GM23338 (cell line): Measurements from ENCODE around the gene CEBPE. TPM values are rescaled to one million over a fixed set of nuclear protein-coding genes. Genes with fewer than 3 reads are reported as not detected.

Experiments used
- ATAC-seq: fragments of 200-7000 bp; cut with Tn5 transposase; 3 replicates; pipeline ENCODE4 v1.9.1; 2020
- DNase-seq: peaks from one replicate; pipeline ENCODE4 v3.0.0-alpha.2; 2015; ENCODE audit warnings: low spot score
- H2AFZ ChIP-seq: fragments of 200-600 bp; sonication (generic); 2 replicates; pipeline ENCODE4 v1.8.0; 2016; ENCODE audit warnings: antibody characterized with exemption, mild to moderate bottlenecking, moderate library complexity
- H3F3A ChIP-seq: fragments of 200-600 bp; sonication (generic); replicated peaks from 2 replicates; pipeline ENCODE4 v1.8.0; 2017; ENCODE audit warnings: antibody characterized with exemption, mixed run types, low read depth
- H3K27ac ChIP-seq: fragments of 200-600 bp; sonication (generic); 2 replicates; pipeline ENCODE4 v1.6.1; 2016; ENCODE audit warnings: low read depth
- H3K27me3 ChIP-seq: fragments of 200-600 bp; sonication (generic); 2 replicates; pipeline ENCODE4 v1.8.0; 2016; ENCODE audit warnings: mild to moderate bottlenecking, mixed run types, moderate library complexity; ENCODE audit not compliant: insufficient read depth
- H3K36me3 ChIP-seq: fragments of 200-600 bp; sonication (generic); 2 replicates; pipeline ENCODE4 v1.8.0; 2016; ENCODE audit warnings: mild to moderate bottlenecking; ENCODE audit not compliant: insufficient read depth
- H3K4me1 ChIP-seq: fragments of 200-600 bp; sonication (generic); 2 replicates; pipeline ENCODE4 v1.8.0; 2016; ENCODE audit warnings: mild to moderate bottlenecking, moderate library complexity; ENCODE audit not compliant: insufficient read depth
- H3K4me2 ChIP-seq: fragments of 200-600 bp; sonication (generic); 2 replicates; pipeline ENCODE4 v1.7.1; 2017; ENCODE audit warnings: mixed run types
- H3K4me3 ChIP-seq: fragments of 200-600 bp; sonication (generic); 2 replicates; pipeline ENCODE4 v1.6.1; 2016; ENCODE audit warnings: mixed run types
- H3K79me2 ChIP-seq: fragments of 200-600 bp; sonication (generic); replicated peaks from 2 replicates; pipeline ENCODE4 v1.8.0; 2017; ENCODE audit warnings: mild to moderate bottlenecking; ENCODE audit not compliant: insufficient read depth
- H3K9me2 ChIP-seq: fragments of 200-600 bp; sonication (generic); 2 replicates; pipeline ENCODE4 v1.8.0; 2017; ENCODE audit not compliant: insufficient read depth
- H4K20me1 ChIP-seq: fragments of 200-600 bp; sonication (generic); replicated peaks from 2 replicates; pipeline ENCODE4 v1.8.0; 2017; ENCODE audit warnings: mild to moderate bottlenecking; ENCODE audit not compliant: insufficient read depth
- H3K27ac Mint-ChIP-seq: 2 replicates; pipeline ENCODE4 v1.8.0; 2020; ENCODE audit warnings: inconsistent platforms, mild to moderate bottlenecking, moderate library complexity, mixed read lengths
- H3K27me3 Mint-ChIP-seq: 3 replicates; pipeline ENCODE4 v1.8.0; 2022; ENCODE audit warnings: low read depth, mild to moderate bottlenecking, moderate library complexity, mixed read lengths, inconsistent platforms; ENCODE audit not compliant: insufficient read depth, poor library complexity
- H3K36me3 Mint-ChIP-seq: 3 replicates; pipeline ENCODE4 v1.8.0; 2021; ENCODE audit warnings: low read depth, mild to moderate bottlenecking, inconsistent platforms, moderate library complexity, mixed read lengths
- H3K4me1 Mint-ChIP-seq: 3 replicates; pipeline ENCODE4 v1.8.0; 2020; ENCODE audit warnings: mild to moderate bottlenecking, inconsistent platforms, mixed read lengths
- H3K4me3 Mint-ChIP-seq: 3 replicates; pipeline ENCODE4 v1.8.0; 2021; ENCODE audit warnings: moderate library complexity, mild to moderate bottlenecking, inconsistent platforms, mixed read lengths
- H3K9me3 Mint-ChIP-seq: 3 replicates; pipeline ENCODE4 v1.8.0; 2020; ENCODE audit warnings: moderate library complexity, mild to moderate bottlenecking, inconsistent platforms, mixed read lengths
- CREB1 ChIP-seq: fragments of 250-450 bp; sonication (Bioruptor Pico); IDR thresholded peaks from 2 replicates; pipeline ENCODE4 v1.5.0; 2020; ENCODE audit warnings: low read depth, mild to moderate bottlenecking, moderate library complexity
- CTCF ChIP-seq, 2 experiments: fragments of 200-600 bp in 1 of 2; sonication (generic) in 1 of 2; conservative IDR thresholded peaks; 2 replicates each; pipeline versions ENCODE4 v1.5.1 to v1.6.1; 2016 to 2017; ENCODE audit warnings: antibody characterized with exemption in 2 of 2, low read depth in 2 of 2, mild to moderate bottlenecking in 2 of 2, moderate library complexity in 1 of 2
- EZH2 ChIP-seq: fragments of 200-600 bp; sonication (generic); IDR thresholded peaks from one replicate; pipeline ENCODE4 v1.8.0; 2017; ENCODE audit warnings: antibody characterized with exemption, mild to moderate bottlenecking, low read depth; ENCODE audit not compliant: unreplicated experiment
- EZH2phosphoT487 ChIP-seq: fragments of 200-600 bp; sonication (generic); IDR thresholded peaks from one replicate; pipeline ENCODE4 v1.8.1; 2018; ENCODE audit warnings: antibody characterized with exemption; ENCODE audit not compliant: unreplicated experiment
- POLR2AphosphoS5 ChIP-seq: IDR thresholded peaks from 2 replicates; pipeline ENCODE4 v1.6.1; 2016; ENCODE audit warnings: antibody characterized with exemption, low read depth
- REST ChIP-seq: IDR thresholded peaks from one replicate; pipeline ENCODE4 v1.6.1; 2018; ENCODE audit warnings: antibody characterized with exemption; ENCODE audit not compliant: unreplicated experiment
- STAT1 ChIP-seq: IDR thresholded peaks from one replicate; pipeline ENCODE4 v1.6.1; 2016; ENCODE audit warnings: antibody characterized with exemption; ENCODE audit not compliant: unreplicated experiment
- ZNF114 ChIP-seq: fragments of 250-450 bp; sonication (Bioruptor Pico); IDR thresholded peaks from 2 replicates; pipeline ENCODE4 v1.5.0; 2020; ENCODE audit warnings: mild to moderate bottlenecking, moderate library complexity
- ZNF331 ChIP-seq: fragments of 250-450 bp; sonication (Bioruptor Pico); IDR thresholded peaks from 2 replicates; pipeline ENCODE4 v1.5.0; 2020; ENCODE audit warnings: low read depth, mild to moderate bottlenecking, moderate library complexity
- polyA plus RNA-seq: library from polyadenylated mRNA; unstranded; fragments of >200 nt; fragmentation: Nextera tagmentation; extraction: Ambion mirVana; gene quantifications from 2 replicates; pipeline ENCODE4 v1.2.1, GENCODE V29; 2016
- total RNA-seq: library from RNA; depleted of rRNA; stranded (reverse); fragments of >200 nt; shearing (Covaris generic); gene quantifications from 2 replicates; pipeline ENCODE4 v1.2.3, GENCODE V29; 2014

The CEBPE gene
- total and polyA plus RNA-seq, 2 experiments from 2014 or later: not detected

GRCh38 chr14:23071921-23072539 lies 47.0 kb downstream of the CEBPE start (continued):
- TF ChIP-seq CTCF (conservative IDR thresholded peaks at IDR 0.05; ENCODE audit: low read depth in 2 of 2) (no peak), CREB1 (CRISPR knock-in tag) (no peak), EZH2 (no peak)

GRCh38 chr14:23071244-23071920 lies 47.7 kb downstream of the CEBPE start:
- peak overlapping the region; percentile 83 for H3K4me3 ChIP-seq
- Mint-ChIP-seq H3K27me3 (peaks cover 7% of the 10 kb centered on the region), H3K4me1 (peaks cover 42% of the 10 kb centered on the region), H3K36me3 (peaks cover 82% of the 10 kb centered on the region), H3K9me3 (no peaks in the 10 kb centered on the region), H3K27ac (peak overlapping the region; percentile 98), H3K4me3 (peak overlapping the region; percentile 91)
- no peak overlapping the region for H2AFZ ChIP-seq
- ATAC-seq (peak; percentile 87), DNase-seq (peak; percentile 95)
- peaks cover 41% of the 10 kb centered on the region for H3F3A ChIP-seq
- peaks cover 42% of the 10 kb centered on the region for H3K36me3 ChIP-seq
- peaks cover 32% of the 10 kb centered on the region for H3K4me1 ChIP-seq
- no peaks in the 10 kb centered on the region for H3K9me2 ChIP-seq
- no peak for TF ChIP-seq EZH2
- 0 out of 2 replicates have a peak, but pooled peaks have one; percentile 31 for TF ChIP-seq CREB1 (CRISPR knock-in tag)
- TF ChIP-seq POLR2AphosphoS5: peak; percentile 93
- peaks cover 68% of the 10 kb centered on the region for H3K79me2 ChIP-seq
- peak overlapping the region; percentile 85 for H3K4me2 ChIP-seq
- no peaks in the 10 kb centered on the region for H3K27me3 ChIP-seq
- peaks cover 22% of the 10 kb centered on the region for H4K20me1 ChIP-seq
- peak overlapping the region; percentile 89 for H3K27ac ChIP-seq

- ATAC-seq (no peak; the same call in 1 of the 3 replicates), DNase-seq (no peak)
- Mint-ChIP-seq H3K27ac (peak overlapping the region; percentile 98), H3K36me3 (peaks cover 82% of the 10 kb centered on the region), H3K9me3 (no peaks in the 10 kb centered on the region), H3K27me3 (peaks cover 10% of the 10 kb centered on the region), H3K4me3 (peak overlapping the region; percentile 91), H3K4me1 (peaks cover 45% of the 10 kb centered on the region)
- peaks cover 43% of the 10 kb centered on the region for H3F3A ChIP-seq
- H3K36me3 ChIP-seq: peaks cover 42% of the 10 kb centered on the region
- H3K9me2 ChIP-seq: no peaks in the 10 kb centered on the region
- peak overlapping the region; percentile 83 for H3K4me3 ChIP-seq
- peaks cover 32% of the 10 kb centered on the region for H3K4me1 ChIP-seq
- H3K79me2 ChIP-seq: peaks cover 70% of the 10 kb centered on the region
- H2AFZ ChIP-seq: no peak overlapping the region
- no peaks in the 10 kb centered on the region for H3K27me3 ChIP-seq
- H3K4me2 ChIP-seq: peak overlapping the region; percentile 85
- H4K20me1 ChIP-seq: peaks cover 31% of the 10 kb centered on the region
- H3K27ac ChIP-seq: peak overlapping the region; percentile 89
- TF ChIP-seq ZNF114 (CRISPR knock-in tag) (no peak), CTCF (conservative IDR thresholded peaks at IDR 0.05; ENCODE audit: low read depth in 2 of 2) (no peak), CREB1 (CRISPR knock-in tag) (no peak), REST (no peak), STAT1 (no peak), ZNF331 (no peak), EZH2phosphoT487 (no peak)
Measured at GRCh38 chr14:23070262-23071129, 48.6 kb downstream of the CEBPE start.
